Measurements from ENCODE around the gene SMURF1.

SMURF1 gene

DNA sequence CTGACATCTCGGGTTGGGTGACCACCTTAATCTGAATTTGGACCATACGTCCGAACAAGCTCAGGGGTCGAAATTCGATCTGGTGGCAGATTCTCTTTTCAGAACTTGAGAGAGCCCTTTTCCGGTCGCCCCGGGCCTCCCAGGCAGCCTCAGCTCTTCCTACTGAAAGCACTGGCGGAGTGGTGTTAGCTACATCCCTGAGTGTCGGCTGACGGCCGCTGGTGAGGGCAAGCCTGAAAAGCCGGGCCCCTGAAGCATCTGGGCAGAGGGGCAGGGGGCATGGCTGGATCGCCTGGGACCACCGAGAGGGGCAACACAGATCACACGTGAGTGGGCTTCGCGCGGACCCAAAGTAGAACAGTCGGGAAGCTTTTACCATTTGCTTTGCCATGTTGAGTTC, 116.1 kb downstream of the SMURF1 start:
- no peak overlapping the region for H3K4me3 ChIP-seq (ENCODE audit: low read depth, low read length)
- TF ChIP-seq, protein P1, sequence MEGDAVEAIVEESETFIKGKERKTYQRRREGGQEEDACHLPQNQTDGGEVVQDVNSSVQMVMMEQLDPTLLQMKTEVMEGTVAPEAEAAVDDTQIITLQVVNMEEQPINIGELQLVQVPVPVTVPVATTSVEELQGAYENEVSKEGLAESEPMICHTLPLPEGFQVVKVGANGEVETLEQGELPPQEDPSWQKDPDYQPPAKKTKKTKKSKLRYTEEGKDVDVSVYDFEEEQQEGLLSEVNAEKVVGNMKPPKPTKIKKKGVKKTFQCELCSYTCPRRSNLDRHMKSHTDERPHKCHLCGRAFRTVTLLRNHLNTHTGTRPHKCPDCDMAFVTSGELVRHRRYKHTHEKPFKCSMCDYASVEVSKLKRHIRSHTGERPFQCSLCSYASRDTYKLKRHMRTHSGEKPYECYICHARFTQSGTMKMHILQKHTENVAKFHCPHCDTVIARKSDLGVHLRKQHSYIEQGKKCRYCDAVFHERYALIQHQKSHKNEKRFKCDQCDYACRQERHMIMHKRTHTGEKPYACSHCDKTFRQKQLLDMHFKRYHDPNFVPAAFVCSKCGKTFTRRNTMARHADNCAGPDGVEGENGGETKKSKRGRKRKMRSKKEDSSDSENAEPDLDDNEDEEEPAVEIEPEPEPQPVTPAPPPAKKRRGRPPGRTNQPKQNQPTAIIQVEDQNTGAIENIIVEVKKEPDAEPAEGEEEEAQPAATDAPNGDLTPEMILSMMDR (IDR thresholded peaks at IDR 0.05; ENCODE audit: low read depth, low read length) = no peak

GRCh38 chr7:99027241-99027640, 116.7 kb downstream of the SMURF1 start:
- H3K4me3 ChIP-seq (ENCODE audit: low read depth, low read length) = no peak overlapping the region
- TF ChIP-seq, protein P1 (IDR thresholded peaks at IDR 0.05; ENCODE audit: low read depth, low read length) = no peak

DNA sequence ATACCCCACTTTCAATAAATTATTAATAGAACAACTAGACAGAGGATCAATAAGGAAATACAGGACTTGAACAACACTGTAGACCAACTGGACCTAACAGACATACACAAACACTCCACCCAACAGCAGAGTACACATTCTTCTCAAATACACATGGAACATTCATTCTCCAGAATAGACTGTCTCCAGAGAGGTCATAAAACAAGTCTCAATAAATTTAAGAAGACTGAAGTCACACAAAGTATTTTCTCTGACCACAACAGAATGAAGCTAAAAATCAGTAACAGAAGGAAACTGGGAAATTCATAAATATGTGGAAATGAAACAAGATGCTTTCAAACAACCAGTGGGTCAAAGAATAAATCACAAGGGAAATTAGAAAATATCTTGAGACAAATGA, 119.8 kb downstream of the SMURF1 start:
- H3K4me3 ChIP-seq (ENCODE audit: low read depth, low read length) = no peak overlapping the region
- TF ChIP-seq, protein P1 (IDR thresholded peaks at IDR 0.05; ENCODE audit: low read depth, low read length) = no peak

DNA sequence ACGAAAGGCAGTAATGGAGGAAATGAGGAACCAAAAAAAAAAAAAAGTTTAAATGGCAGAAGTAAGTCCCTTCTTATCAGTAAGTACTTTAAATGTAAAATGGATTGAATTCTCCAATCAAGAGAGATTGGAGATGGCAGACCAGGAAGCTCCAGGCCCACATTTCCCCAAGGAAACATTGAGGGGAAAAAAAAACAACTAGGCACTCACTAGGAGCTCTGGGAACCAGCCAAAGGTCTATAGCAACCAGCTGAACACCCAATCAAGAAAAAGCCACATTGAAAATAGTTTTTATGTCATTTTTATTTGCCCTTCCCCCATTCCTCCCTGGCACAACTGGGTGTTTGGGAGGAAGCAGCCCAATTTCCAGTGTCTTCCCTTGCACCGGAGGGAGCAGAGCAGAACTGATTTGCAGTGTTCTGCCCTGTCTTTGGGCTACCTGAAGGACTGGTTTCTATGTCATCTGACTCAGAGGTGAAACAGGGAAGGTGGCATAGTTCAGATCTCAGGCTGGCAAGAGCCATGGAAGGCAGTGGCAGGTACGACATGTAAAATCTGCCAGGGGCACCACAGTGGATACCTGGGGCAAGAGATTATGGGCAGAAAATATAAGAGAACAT, 121.9 kb downstream of the SMURF1 start:
- TF ChIP-seq, protein P1 (IDR thresholded peaks at IDR 0.05; ENCODE audit: low read depth, low read length) = no peak

GRCh38 chr7:99020413-99020715, 123.5 kb downstream of the SMURF1 start:
- TF ChIP-seq, protein P1 (IDR thresholded peaks at IDR 0.05; ENCODE audit: low read depth, low read length) = no peak
- no peak overlapping the region for H3K4me3 ChIP-seq (ENCODE audit: low read depth, low read length)

More for the DNA sequence above, 121.9 kb downstream of the SMURF1 start:
- no peak overlapping the region for H3K4me3 ChIP-seq (ENCODE audit: low read depth, low read length)

- no peak overlapping the region for H3K4me3 ChIP-seq (ENCODE audit: low read depth, low read length)
- TF ChIP-seq, protein P1 (IDR thresholded peaks at IDR 0.05; ENCODE audit: low read depth, low read length) = no peak
These were observed 124.1 kb downstream of the SMURF1 start for GRCh38 chr7:99019523-99020412.

- TF ChIP-seq, protein P1 (IDR thresholded peaks at IDR 0.05; ENCODE audit: low read depth, low read length) = no peak
- H3K4me3 ChIP-seq (ENCODE audit: low read depth, low read length) = no peak overlapping the region
These were observed 127.7 kb downstream of the SMURF1 start for GRCh38 chr7:99016196-99016595.

All from WI38 (cell line).